Activated CD4-positive, alpha-beta T cell treated with anti-CD3 and anti-CD28 coated beads, Interleukin-2, Interleukin-6, amounts not matched to agents 100 ng/mL and 50 ng/mL, durations not matched to agents 16 hours and 8 hours (primary cell): ENCODE measurements around the gene CHADL.
"Not testable (repeated sequence)": the region's sequence is repeated elsewhere in the genome, so short reads cannot be mapped to it uniquely, and the experiment has no call there.

Experiments used
- DNase-seq: peaks from one replicate; pipeline ENCODE4 v3.0.0-alpha.2; 2020

CHADL gene, protein sequence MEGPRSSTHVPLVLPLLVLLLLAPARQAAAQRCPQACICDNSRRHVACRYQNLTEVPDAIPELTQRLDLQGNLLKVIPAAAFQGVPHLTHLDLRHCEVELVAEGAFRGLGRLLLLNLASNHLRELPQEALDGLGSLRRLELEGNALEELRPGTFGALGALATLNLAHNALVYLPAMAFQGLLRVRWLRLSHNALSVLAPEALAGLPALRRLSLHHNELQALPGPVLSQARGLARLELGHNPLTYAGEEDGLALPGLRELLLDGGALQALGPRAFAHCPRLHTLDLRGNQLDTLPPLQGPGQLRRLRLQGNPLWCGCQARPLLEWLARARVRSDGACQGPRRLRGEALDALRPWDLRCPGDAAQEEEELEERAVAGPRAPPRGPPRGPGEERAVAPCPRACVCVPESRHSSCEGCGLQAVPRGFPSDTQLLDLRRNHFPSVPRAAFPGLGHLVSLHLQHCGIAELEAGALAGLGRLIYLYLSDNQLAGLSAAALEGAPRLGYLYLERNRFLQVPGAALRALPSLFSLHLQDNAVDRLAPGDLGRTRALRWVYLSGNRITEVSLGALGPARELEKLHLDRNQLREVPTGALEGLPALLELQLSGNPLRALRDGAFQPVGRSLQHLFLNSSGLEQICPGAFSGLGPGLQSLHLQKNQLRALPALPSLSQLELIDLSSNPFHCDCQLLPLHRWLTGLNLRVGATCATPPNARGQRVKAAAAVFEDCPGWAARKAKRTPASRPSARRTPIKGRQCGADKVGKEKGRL

DNA sequence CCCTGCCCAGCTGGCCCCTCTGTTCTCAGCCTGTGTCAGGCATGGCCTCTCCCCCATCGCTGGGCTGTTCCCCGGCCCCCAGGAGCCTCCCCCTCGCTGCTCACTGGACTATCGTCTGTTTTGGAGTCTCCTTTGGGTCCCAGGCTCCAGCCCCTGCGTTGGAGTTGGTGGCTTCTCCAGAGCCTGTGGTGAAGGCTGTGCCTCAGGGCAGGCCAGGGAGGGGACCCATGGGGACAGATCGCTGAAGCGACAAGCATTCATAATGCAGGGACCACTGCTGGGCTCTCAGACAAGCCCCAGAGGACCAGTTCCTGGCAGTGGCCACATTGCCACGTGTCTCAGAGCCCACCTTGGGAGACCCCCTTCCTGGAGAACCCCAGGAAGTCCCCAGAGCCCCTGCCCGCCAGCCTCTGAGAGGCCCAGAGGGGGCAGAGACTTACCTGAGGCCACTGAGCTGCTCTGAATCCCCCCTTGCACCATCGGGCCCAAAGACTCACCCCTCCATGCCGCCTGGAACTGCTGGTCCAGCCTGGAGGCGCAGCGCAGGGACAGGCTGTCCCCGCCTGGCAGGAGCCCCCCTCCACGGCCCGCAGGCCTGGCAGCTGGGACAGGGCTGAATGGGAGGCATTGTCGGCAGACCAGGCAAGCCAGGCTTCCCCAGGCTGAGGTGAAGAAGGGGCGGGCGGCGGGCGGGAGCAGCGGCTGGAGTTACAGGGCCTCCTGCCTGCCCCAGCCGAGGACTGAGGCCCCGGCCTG, at the start of gene CHADL:
CHADL (minus strand) TSS at position 555 of the 756 bp plus-strand sequence; CDS start at position 505, 50 bp downstream.
- DNase-seq = no peak

- no peak for DNase-seq
Measured at GRCh38 chr22:41289671-41290070, 48.9 kb upstream of the CHADL start.

DNA sequence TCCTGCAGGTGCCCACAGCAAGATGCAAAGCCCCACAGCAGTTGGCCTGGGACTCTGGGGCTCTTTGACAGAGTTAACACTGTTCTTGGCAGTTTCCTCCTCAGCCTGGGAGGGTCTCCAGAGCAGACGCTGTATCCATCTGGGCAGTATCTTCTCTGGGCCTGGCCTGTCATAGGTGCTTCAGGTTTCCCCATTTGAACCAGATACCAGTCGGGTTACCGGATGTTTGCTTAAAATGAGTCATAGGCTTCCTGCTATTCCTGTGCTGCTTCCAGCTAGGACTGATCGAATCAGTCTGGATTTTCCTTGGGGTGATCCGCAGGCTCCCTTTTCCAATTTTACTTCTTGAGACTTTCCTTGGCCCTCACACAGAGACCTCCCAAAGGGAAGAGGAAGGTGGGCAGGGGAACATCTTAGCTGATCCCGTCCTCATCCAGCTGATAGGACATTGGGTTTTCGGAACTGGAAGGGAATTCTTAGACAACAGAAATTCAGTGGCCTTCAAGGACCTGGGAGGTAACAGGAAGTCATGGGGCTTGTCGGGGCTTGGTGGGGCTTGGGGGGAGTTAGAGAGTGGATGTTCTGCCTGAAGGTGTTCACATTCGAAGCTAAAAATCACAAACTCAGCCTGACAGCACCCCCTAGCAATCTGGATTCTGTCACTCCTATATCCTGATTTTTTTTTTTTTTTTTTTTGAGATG, 47.7 kb upstream of the CHADL start:
- no peak for DNase-seq

- DNase-seq = peak; percentile 61
Measured at GRCh38 chr22:41286639-41287091, 45.9 kb upstream of the CHADL start.

- peak; percentile 99 for DNase-seq
Measured at GRCh38 chr22:41285820-41286638, 45.3 kb upstream of the CHADL start, which contains the start of gene RANGAP1. Gene RANGAP1, minus strand, starts transcription at chr22:41286187. Its CDS starts 5,143 bp downstream, at chr22:41281044.

DNA sequence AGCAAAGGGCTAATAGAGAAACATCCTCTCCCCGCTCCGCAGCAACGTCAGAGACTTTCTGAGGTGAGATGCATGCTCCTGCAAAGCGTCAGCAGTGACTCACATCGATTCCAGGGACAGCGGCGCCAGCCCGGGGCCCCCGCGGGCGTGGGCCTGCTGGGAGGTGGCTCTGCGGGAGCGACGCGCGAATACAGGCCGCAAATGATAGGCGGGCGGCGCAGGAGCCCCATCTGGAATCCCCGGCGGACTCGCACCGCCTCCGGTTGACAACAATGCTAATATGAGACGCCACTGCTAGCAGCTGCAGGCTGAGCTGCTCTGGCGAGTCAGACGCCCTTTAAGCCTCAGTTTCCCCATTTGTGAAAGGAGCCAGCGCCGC, 44.7 kb upstream of the CHADL start:
- peak; percentile 93 for DNase-seq

GRCh38 chr22:41284465-41284864, 43.7 kb upstream of the CHADL start:
- no peak for DNase-seq

- no peak for DNase-seq
Measured at GRCh38 chr22:41280854-41281253, 40.1 kb upstream of the CHADL start.

GRCh38 chr22:41280065-41280464, 39.3 kb upstream of the CHADL start:
- DNase-seq = no peak

DNA sequence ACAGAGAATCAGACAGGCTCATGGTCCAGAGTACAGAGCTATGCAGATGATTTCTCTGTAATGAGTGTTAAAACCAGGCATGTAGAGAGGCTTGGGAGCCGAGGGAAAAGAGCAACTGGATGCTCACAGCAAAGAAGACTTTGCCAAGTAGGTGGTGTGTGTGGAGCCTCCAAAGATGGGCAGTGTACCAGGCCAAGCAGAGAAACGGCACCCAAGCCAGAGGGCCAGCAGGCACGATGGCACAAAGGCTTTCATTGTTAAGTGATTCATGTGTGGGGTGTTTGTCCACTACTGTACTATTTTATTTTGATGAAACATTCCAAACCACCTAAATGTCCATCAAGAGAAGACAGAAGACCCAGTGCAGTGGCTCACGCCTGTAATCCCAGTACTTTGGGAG, 34.1 kb upstream of the CHADL start:
- no peak for DNase-seq

GRCh38 chr22:41273128-41273527, 32.4 kb upstream of the CHADL start:
- no peak for DNase-seq

GRCh38 chr22:41271787-41272186, 31.1 kb upstream of the CHADL start:
- no peak for DNase-seq

- DNase-seq = no peak
Measured at GRCh38 chr22:41267958-41268357, 27.2 kb upstream of the CHADL start.

GRCh38 chr22:41264408-41264941, 23.7 kb upstream of the CHADL start:
- no peak for DNase-seq

DNA sequence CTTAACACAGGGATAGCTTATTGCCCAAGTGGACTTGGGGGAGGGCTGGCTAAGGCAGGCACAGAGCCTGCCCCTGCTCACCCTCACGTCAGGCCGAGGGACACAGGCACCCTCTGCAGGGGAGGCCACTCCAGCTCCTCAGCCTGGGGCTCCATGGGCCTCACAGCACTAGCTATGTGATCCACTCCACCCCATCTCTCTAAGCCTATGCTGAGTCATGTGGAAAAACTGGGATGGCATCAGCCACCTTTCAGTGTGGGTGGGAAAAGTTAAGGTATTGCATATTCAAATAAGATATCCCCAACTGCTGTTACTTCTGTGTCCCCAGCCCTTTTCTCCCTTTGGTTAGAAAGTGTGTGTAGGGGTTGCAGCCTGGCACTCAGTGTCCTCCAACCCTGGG, 23.0 kb upstream of the CHADL start:
- DNase-seq = no peak

- DNase-seq = no peak
Measured at GRCh38 chr22:41262250-41262765, 21.6 kb upstream of the CHADL start.

- no peak for DNase-seq
Measured at GRCh38 chr22:41261541-41262249, 21.0 kb upstream of the CHADL start.

- DNase-seq = no peak
Measured at GRCh38 chr22:41260871-41261270, 20.1 kb upstream of the CHADL start.

GRCh38 chr22:41259756-41260155, 19.0 kb upstream of the CHADL start:
- not testable (repeated sequence) for DNase-seq

- DNase-seq = no peak
Measured at GRCh38 chr22:41257696-41258095, 17.0 kb upstream of the CHADL start.
